ENCODE data around the gene MBTPS1.
A peak's percentile ranks its signal among the peaks of the same experiment; 100 is the strongest.

Gene MBTPS1

DNA sequence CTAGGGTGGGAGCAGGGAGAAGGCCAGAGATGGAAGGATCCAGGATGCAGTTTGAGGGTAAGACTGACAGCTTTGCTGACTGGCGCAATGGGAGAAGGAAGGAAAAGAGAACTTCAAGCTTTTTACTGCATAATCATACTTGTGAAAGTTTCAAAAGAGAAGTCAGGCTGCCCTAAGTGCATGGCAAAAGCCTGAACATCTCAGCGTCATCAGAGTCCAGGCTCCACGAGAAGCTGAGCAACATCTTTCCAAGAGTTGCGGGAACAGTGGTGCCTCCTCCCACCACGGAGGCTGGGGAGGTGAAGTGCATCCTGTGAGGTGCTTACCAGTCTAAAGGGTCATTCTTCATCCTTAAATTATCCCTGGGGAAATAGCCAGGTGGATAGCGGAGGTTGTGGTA lies 47.2 kb downstream of the MBTPS1 start:
- no peak for DNase-seq

DNA sequence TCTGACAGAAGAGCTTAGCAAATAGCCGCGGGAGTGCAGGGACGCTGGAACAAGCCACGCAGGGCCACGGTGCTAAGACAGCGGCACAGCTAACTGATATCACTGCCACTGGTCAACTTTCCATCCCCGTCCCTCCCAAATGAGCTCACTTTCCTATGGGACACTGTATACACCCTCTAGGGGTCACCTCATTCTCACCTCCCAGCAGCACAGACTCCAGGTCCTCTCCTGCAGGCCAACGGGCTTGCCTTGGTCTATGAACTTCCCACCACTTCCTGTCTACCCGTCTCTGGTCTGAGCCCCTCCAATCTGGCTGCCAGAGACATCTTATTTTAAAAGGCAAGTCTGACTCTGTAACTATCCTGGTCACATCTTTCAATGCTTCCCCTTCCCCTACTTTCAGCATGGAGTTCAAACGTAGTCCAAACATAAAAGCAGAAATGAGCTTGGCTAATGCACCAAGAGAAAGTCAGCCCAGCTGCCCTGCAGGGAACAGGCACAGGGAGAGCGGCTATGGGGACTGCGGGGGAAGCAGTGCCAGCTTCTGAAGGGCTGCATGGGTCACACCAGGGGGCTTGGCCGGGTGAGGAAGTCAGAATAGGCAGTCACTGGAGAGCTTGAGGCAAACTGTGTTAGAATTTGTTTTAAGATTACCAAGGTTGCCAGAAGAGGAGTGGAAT lies 47.8 kb downstream of the MBTPS1 start:
- no peak for DNase-seq

DNA sequence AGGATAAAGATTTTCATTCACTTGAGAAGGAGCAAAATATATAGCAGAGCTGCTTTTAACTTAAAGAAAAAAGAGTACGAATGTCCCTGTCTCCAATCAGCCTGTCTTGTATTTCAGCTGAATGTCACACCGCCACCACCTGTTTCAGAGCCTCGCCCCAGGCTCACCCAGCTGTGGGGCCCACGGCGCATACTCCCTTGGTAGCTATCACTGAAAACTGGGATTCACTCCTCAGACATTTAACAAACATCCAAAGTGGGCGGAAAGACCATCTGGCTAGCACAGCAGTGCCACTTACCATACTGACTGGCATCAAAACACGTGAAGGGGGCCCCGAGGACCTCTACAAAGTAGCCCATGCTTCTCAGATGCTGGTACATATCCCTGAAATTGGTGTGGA lies 48.7 kb downstream of the MBTPS1 start:
- DNase-seq = no peak

DNA sequence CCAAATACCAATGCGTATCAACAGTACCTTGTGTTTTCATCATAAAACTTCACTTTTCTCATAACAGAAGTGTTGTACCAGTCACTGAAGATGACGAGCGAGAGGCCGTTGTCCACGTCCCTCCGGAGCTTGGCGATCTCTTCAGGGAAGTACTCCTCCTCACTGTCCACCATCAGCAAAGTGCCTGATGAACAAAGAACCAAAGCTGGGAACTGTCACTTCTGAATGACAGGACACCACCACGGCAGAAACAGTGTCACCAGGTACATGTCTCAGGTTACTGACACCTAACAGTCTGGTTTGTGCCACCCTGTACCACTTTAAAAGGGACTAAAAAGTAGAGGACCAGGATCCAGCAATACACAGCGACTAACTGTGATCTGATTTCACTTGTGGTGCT lies 49.1 kb downstream of the MBTPS1 start:
- DNase-seq = no peak

DNA sequence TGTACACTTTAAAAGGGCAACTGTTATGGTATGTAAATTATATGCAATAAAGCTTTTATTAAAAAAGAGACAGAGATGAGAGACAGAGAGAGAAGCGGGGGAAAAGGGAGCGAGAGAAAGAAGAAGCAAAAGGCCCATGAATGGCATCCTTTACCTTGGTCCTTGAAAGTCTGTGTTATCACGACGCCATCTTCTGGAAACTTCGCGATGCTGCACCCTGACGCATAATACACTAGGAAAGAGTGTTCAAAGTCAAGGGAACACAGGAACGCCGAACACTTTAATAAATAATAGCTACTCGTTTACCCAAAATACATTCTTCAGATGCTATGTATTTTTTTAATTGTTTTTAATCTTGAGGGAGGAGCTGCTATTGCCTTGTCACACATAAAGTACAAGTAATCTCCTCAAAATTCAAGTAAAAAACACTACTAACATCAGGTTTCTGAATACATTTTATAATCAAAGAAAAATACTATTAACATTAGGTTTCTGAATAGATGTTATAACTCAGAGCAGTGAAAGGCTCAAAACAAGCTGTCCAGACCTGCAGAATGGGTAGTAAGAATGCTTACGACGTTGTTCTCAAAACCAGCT lies 51.1 kb downstream of the MBTPS1 start:
- peak; percentile 55 for DNase-seq

DNA sequence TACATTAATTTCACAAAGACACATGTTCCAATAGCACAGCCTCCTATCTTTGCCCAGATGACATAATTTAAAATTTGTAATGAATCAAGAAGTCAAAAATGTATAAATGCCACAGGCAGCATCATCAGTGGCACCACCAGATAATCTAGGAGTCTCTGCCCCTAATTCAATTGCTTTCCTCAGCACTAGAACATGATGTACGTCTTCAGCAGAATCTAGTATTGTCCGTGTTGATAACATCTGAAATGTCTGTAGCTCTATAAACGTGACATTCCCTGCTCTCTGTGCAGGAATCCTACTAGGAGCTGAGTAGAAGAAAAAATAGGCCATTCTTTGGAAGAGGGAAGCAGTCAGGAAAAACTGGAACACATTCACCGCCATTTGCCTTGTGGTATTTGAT lies 52.8 kb downstream of the MBTPS1 start:
- no peak for DNase-seq

DNA sequence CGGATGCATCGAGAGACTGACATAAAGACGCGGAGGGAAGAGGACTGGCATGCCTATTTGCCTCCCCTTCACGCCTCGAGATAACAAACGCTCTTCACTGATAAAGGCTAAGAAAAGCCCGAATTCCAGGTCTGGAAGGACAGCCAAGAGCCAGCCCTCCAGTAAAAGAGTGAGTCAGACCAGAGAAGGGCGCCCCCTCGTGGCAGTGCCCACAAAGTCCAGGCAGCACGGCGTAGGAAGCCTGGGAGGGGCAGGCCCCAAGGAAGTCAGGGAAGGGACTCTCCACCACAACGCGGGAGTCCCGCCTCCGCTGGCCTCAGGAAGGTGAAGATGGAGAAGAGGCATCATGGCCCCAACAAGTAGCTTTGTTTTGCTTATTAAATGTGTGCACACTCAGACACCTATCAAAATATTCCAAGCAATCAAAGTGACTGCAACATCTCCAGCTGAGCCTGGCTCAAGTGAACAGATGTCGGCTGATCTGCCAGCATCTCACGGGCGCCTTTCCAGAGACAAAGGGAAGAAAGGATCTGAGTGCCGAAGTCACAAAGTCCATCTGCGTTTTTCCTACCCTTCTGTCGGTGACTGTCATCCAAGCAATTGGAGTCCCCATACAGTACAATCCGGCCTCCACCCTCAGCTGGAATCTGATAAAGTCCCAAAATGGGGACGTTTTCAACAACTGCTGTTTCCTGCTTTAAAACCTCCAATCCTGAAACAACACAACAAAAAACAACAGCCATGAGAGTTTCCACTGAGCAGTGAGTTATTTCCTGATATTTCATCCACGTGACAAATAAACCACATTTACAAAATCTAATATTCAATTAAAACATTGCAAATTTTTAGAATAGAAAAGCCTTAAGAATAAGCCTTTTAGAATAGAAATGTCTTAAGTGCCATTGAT lies 53.8 kb downstream of the MBTPS1 start:
- peak; percentile 61 for DNase-seq

DNA sequence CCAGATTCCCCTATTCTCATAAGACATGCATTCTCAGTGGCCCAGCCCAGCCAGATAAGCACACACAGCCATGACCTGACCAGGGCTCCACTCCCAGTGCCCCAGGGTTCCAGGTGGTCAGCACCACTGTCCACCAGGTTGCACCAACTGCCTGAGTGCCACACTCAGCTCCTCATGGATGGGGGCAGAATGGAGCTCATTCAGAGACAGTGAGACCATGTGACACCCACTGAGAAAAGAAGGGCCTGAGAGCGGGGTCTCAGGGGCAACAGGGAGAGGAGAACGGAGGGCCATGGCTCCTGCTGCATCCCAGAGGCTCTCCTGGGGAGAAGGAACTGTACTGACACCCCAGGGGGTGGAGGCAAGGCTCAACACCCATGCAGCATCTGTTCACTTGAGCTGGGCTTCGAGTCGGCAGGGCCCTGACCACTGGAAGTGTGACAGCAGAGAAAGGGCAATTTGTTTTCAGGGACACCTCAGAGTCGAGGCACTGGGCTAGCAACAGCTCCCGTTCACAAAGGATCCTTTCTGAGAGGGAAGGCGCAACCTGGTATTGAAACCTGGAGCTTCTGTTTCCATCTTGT lies 55.4 kb downstream of the MBTPS1 start:
- DNase-seq = no peak

DNA sequence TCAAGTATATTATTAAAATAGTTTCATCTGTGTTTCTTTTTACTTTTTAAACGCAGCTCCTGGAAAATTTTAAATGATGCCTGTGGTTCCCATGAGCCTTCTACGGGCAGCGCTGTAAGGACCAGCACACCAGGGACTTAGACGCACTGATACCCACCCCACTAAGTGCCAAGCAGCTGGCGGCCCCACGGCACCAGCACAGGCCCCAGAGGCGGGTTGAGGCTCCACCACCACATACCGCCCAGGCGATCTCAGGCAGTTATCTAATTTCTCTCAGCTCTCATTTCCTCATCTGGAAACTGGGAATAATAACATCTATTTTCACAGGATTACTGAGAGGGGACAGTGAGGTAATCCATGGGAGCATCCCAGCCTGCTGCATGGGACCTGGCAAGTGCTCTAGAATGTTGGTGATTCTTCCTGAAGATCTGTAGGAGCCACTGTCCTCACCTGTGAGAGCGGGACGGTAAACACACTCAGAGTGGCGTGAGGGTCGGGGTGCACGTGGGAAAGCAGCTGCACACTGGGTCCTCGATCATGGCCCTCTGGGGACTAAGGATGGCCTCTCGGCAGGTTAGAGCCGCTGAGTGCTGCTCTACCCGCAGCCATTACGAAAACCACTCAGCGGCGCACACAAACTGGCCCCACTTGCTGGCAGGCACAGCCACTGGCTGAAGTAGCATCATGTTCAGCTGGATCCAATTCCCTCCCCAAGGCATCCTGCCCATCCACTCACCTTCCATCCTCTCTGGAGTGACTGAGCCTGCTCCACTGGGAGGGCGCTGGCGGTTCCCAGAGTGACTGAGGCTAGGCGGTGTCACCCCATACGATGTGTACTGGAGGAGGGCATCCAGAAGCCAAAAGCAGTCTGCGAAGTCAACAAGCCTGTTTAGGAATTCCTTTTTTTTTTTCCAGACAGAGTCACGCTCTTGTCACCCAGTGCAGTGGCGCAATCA lies 56.5 kb downstream of the MBTPS1 start:
- no peak for DNase-seq

DNA sequence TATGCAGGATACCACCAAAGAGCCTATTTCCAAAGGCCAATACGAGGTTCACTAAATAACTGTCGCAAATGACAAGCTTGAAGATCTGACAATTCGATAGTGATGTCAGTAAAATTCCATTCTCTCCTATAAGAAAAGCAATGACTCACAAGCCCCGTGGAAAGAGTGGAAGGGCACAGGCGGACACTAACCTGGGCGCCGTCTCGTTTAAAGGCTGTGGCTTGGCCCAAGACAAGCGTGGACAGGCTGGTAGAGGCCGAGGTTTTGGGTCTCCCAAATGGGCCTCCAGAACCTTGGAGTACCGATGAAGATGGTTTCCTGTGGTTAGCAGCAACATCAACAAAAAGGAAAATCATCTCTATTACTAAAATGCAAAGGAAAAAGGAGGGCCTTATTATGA lies 57.6 kb downstream of the MBTPS1 start:
- DNase-seq = no peak

DNA sequence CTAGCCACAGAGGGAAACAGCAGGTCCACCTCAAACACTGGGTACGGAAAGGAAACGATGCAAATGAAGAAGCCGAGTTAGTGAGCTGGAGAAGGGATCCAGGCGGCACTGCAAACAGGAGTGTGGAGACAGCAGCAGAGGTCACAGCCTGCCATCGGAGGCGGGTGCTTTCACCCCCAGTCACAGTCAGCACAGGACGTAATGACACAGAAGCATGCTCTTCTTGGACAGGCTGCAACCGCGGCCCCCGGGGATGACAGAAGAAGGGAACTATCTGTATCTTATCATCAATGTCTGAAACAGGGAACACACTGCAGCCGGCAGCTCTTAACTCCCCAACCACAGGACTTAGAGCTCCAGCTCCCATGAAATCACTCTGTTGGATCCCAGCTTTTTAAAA lies 58.1 kb downstream of the MBTPS1 start:
- no peak for DNase-seq

DNA sequence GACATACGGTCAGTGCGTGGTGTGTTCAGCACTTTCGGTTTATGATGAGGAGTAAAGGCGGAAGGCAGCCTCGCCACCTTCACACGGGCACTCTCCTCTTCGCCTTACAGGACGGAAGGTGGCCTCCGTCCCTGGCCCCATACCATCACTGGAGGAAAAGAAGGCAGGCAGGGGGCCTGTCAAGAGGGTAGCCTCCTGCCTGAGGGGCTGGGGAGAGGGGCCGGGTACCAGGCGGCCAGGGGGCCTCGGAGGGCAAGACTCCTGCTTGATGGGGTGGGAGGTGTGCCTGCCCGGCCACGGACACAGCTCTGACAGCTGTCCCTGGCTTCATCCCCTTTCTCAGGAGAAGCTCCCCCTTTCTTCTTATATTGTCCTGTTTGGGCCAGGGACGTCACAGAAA lies 58.5 kb downstream of the MBTPS1 start:
- DNase-seq = no peak

DNA sequence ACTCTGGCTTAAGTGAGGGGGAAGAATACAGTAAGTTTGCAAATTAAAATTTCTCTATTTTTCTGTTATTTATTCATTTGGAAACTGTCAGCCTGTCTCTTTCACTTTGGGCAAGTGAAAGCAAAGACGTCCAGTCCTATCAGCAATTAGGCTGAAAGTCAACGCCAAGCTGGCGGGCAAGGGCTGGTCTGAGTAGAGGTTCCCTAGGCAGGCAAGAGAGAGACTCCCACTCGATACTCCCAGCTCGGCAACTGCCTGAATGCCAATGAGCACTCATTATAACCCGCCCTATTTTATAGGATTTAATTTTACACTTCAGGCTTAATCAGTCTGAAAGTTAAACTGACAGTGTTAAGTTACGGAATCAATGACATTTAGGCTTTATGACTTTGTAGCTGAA lies 59.8 kb downstream of the MBTPS1 start:
- no peak for DNase-seq

DNA sequence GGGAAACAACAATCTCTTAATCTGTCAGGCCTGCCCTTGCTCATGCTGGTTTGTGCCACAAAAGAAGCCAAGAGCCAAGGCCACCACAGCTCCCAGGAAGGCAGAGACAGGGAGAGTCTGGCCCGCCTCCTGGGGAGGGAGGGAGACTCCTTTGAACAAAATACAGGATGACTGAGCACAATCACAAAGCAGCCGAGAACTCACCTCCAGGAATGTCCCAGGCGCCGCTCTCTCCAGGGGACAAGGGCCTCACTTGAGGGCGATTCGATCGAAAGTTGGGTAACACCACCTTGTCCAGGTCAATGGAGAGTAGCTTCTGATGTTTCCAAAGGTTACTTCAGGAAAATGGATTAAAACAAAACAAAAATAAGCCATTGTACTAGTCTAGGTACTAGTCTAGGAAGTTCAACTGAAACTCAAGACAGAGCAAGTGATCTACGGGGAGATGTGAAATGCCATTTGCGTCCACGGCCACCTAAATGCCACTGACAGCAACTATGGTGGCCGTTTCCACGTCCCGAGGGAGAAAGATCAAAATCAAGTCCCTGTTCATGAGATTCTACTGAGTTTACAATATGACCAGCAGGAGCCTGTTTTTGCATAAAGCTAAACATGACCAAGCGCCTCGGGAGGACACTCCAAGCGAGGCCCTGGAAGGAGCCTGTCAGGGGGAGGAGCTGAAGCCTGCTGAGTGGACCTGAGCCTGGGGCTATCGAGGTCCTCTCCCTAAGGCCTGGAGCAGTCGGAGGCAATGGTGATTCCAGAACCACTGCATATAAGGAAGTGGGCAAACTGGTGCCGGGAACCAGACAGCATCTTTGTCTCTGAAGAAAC lies 60.7 kb downstream of the MBTPS1 start:
- DNase-seq = no peak

DNA sequence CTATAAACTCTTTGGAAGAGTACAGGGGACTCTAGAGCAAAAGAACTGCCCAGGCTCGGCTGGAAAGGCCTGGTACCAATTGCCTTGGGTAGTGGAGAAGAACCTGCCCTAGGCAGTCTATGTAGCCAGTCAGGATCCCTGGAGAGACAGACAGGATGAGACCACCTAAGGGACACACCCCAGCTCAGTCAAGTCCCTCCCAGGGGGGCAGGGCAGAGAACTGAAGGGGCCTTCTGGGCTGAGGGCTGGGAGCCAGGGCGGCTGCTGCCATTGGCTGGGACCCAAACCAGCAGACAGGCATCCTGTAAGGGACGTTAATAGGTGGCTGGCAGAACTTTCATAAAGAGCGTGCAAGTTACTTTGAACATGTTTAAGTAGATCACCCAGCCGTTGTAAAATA lies 61.4 kb downstream of the MBTPS1 start:
- no peak for DNase-seq

DNA sequence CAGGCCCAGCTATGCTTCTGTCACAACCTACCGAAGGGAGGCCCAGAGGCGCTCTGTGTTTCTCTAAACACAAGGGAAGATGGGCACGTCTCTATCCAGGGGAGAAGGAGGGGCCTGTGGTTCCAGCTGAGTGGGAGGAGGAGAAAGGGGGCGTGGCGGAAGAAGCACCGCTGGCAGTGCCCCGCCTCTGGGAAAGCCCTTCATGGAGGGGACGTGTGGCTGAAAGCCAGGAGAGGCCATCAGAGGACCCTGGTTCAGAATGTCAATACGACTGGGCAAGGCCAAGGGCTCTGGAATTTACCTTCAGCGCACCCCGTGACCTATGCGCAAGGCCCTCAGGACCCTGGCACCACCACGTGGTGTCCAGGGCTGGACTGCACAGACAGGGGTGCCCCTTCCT lies 61.8 kb downstream of the MBTPS1 start:
- no peak for DNase-seq

DNA sequence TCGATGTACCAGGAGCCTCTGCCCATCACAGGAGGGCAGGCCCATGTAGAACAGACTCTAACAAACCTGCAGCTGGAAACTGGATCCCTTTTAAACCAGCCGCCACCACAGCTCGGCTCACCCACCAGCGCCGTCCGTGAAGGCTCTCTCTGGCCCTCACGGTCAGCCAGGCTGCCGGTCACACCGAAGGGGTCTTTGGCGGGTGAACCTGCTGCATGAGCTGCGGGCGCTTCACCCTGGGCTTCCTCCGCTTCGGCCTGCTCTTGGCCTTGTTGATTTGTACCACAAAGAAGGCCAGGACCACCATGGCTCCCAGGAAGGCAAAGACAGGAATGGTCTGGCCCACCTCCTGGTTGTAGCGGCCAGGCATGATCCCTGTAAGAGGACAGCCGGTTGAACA lies 62.5 kb downstream of the MBTPS1 start:
- no peak for DNase-seq

DNA sequence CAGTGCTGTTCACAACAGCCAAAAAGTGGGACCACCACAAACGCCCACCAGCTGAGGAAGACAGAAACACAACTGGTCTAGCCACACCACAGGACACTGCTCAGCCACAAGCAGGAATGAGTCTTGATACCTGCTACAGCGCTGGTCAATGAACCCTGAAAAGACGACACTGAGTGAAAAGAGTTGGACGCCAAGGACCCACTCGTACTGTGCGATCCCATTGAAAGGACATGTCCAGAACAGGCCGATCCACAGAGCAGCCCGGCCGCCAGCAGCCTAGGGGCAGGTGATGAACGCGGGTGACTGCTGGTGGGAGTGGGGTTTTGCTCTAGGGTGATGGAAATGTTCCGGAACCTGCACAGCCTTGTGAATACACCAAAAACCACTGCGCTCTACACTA lies 63.5 kb downstream of the MBTPS1 start:
- DNase-seq = no peak

DNA sequence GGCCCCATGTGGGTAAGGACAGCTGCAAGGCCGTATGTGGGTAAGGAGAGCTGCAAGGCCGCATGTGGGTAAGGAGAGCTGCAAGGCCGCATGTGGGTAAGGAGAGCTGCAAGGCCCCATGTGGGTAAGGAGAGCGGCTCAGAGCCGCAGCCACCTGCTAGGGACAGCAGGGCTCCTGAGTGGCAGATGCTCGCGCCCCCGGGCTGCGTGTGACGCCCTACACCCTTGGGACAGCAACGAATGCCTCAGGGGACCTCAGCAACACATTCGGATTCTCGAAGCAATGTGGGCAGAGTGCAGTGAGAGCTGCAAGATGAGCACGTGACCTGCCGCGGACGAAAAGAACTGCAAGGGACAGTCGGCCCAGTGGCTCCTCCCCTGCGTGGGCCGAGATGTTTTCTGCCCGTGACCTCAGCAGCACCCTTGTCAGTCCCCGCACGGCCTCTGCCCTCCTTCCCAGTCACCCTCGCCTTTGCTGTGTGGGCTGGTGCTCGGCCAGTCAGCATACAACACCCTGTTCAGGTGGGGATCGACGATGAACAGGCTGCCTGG lies 64.6 kb downstream of the MBTPS1 start:
- DNase-seq = no peak

DNA sequence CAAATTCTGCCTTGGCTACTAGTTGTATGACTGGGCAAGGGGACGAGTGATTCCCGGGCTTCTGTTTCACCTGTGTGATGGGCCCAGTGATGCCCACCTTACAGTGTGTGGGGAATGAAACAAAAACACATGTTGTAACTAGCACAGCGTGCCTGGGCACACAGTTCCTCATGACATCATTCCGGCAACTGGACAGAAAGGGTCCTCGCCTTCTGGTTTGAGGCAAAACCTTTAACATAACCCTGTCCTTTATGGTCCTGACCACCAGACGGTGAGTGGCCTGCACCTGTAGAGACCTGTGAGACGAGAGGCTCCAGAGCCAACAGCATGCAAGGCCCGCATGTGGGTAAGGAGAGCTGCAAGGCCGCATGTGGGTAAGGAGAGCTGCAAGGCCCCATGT lies 66.4 kb downstream of the MBTPS1 start:
- DNase-seq = no peak

DNA sequence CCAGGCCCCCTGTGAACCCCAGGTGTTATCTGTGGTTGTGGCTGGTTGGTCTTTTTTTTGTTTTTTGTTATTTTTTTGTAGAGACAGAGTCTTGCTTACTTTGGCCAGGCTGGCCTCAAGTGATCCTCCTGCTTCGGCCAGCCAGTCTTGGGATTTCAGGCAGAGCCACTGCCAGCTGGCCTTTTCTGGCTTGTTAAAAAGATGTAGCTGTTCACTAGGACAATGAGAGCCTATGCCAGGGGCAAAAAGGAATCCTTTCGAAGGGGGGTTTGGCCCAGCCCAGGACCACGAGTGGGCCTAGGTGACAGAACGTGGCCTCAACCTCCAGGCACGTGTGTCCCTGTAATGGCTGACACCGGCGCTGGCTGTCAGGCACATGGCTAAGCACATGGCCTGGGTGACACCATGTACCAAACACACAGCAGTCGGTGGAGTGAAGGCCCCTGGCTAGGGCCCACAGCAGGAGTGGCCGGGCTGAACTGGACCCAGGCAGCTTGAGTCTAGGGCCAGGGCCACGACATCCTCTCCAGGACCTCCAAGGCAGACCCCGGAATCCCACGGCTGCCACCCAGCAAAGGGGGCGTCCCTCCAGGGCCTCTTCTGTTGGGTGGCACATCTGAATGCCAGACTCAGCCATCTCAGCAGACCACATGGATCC lies 67.2 kb downstream of the MBTPS1 start:
- no peak for DNase-seq
